ENCODE data around the gene AARSD1.
"Not testable (repeated sequence)": the region's sequence is repeated elsewhere in the genome, so short reads cannot be mapped to it uniquely, and the experiment has no call there.

The AARSD1 gene

GRCh38 chr17:42920106-42920900 lies 44.0 kb downstream of the AARSD1 start:
- DNase-seq (ENCODE audit: low spot score): no peak

GRCh38 chr17:42919522-42920077 lies 44.7 kb downstream of the AARSD1 start:
- DNase-seq (ENCODE audit: low spot score): not testable (repeated sequence)

GRCh38 chr17:42918902-42919521 lies 45.2 kb downstream of the AARSD1 start:
- no peak for DNase-seq (ENCODE audit: low spot score)

- DNase-seq (ENCODE audit: low spot score): no peak
These were observed 47.0 kb downstream of the AARSD1 start for GRCh38 chr17:42917236-42917603.

DNA sequence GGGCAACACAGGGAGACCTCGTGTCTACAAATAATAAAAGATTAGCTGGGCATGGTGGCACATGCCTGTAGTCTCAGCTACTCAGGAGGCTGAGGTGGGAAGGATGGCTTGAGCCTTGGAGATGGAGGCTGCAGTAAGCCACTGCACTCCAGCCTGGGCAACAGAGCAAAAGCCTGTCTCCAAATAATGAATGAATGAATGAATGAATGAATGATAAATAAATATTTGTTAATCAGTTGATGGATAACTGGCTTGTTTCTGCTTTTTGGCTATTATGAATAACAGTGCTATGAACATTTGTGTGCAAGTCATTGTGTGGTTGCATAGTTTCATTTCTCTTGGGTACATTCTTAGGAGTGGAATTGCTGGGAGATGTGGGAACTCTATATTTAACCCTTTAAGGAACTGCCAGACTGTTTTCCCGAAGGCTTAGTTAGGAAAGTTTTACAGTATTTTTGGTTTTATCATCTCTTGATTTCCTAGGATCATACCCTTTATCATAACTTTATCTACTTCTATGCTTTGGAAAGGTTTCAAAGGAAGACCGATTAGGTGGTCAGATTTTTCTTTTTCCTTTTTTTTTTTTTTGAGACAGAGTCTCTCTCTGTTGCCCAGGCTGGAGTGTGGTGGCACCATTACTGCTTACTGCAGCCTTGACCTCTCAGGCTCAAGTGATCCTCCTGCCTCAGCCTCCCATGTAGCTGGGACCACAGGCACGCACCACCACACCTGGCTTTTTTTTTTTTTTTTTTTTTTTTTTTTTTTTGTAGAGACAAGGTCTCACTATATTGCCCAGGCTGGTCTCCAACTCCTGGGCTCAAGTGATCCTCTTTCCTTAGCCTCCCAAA lies 47.6 kb downstream of the AARSD1 start:
- not testable (repeated sequence) for DNase-seq (ENCODE audit: low spot score)

DNA sequence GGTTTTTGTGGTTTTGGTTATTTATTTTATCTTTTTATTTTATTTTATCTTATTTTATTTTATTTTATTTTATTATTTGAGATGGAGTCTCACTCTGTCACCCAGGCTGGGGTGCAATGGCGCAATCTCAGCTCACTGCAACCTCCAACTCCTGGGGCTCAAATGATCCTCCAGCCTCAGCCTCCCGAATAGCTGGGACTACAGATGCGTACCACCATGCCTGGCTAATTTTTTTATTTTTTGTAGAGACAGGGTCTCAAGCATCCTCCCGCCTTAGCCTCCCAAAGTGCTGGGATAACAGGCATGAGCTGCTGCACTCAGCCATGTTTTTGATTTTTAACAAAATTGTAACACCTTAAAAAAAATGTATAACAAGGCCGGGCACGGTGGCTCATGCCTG lies 49.0 kb downstream of the AARSD1 start:
- DNase-seq (ENCODE audit: low spot score): not testable (repeated sequence)

DNA sequence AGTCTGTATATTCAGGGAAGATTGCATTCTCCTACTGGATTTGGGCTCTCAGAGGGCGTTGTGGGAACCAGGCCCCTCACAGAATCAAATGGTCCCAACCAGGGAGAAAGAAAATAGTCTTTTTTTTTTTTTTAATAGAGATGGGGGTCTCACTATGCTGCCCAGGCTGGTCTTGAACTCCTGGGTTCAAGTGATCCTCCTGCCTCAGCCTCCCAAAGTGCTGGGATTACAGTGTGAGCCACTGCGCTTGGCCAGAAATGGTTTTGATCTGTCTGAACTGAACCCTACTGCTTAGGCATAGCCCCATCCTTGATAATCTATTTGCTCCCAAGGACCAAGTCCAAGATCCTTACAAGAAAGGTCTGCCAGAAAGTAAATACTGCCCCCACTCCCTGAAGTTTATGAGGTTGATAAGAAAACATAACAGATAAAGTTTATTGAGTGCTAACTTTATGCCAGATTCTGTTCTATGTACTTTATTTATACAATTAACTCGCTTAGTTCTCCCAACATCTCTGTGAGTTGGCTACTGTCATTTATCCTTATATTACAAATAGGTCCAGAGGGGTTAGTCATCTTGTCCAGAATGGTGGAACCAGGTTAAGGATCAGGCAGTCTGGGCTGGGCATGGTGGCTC lies 50.2 kb downstream of the AARSD1 start:
- no peak for DNase-seq (ENCODE audit: low spot score)

- DNase-seq (ENCODE audit: low spot score): no peak
These were observed 50.7 kb downstream of the AARSD1 start for GRCh38 chr17:42913522-42913921.

GRCh38 chr17:42908872-42909700 lies 55.2 kb downstream of the AARSD1 start:
- no peak for DNase-seq (ENCODE audit: low spot score)

DNA sequence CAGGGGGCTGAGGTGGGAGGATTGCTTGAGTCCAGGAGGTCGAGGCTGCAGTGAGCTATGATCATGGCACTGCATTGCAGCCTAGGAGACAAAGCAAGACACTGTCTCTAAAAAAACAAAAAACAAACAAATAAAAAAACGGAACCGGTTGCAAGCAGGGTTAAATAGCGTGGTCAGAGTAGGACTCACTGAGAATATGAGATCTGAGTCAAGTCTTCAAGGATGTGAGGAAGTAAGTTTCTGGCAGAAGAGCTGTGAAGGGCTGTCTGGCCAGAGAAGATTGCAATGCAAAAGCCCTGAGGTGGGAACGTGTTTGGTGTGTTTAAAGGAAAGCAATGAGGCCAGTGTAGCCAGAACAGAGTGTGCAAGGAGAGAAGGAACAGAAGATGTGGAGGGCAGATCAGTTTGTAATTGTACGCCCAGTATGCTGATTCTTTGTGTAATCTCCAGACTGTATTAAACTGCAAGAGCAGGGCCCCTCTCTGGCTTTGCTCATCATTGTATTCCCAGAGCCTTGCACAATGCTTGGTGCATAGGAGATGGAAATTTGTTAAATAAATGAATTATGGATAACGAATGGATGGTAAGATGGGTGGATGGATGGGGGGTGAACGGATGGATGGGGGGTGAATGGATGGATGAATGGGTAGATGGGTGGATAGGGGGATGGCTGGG lies 57.3 kb downstream of the AARSD1 start:
- DNase-seq (ENCODE audit: low spot score): no peak

- DNase-seq (ENCODE audit: low spot score): no peak
These were observed 60.2 kb downstream of the AARSD1 start for GRCh38 chr17:42904110-42904469.

DNA sequence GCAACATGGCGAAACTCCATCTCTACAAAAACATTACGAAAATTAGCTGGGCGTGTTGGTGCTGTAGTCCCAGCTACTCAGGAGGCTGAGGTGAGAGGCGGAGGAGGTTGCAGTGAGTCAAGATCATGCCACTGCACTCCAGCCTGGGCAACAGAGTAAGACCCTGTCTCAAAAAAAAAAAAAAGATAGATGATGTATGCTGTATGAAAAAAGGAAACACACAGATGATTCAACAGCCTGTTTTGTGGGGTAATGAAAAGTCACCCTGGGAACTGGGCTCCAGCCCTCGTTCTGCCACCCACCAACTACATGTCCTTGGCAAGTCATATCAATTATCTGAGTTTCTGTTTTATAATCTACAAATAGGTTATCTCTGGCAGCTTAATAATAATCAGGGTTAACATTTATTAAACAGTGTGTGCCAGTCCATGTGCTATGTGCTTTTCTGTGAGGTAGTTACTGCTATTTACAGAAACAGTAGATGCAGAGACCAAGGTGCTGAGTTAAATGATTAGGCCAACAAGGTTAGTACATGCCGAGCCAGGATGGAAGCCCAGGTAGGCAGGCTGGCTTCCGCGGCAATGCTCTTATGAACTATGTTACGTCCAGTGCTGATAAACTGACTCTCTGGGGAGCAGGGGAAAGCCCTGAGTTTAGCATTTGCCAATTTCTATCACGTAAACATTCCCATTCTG lies 62.6 kb downstream of the AARSD1 start:
- DNase-seq (ENCODE audit: low spot score): no peak
